Neuronal stem cell (in vitro differentiated cells): ENCODE results near the gene ARL10.

ENCODE experiments used
- DNase-seq: peaks from one replicate; pipeline ENCODE4 v3.0.0-alpha.2; 2013; ENCODE audit warnings: low spot score
- H2AFZ ChIP-seq: one replicate; pipeline ENCODE4 v1.6.1; 2013; ENCODE audit warnings: mild to moderate bottlenecking, low read length, inconsistent platforms
- H2AK5ac ChIP-seq: 2 replicates; pipeline ENCODE4 v1.6.1; 2013; ENCODE audit warnings: low read depth, mild to moderate bottlenecking, inconsistent platforms, low read length, moderate library complexity, mixed read lengths
- H2BK120ac ChIP-seq: 2 replicates; pipeline ENCODE4 v1.6.1; 2013; ENCODE audit warnings: low read depth, mild to moderate bottlenecking, inconsistent platforms, low read length, moderate library complexity, mixed read lengths
- H2BK12ac ChIP-seq: one replicate; pipeline ENCODE4 v1.6.1; 2013; ENCODE audit warnings: low read length, inconsistent platforms
- H2BK15ac ChIP-seq: 2 replicates; pipeline ENCODE4 v1.6.1; 2013; ENCODE audit warnings: mild to moderate bottlenecking, low read length, inconsistent platforms, mixed read lengths
- H2BK5ac ChIP-seq: one replicate; pipeline ENCODE4 v1.6.1; 2013; ENCODE audit warnings: inconsistent platforms, mild to moderate bottlenecking, low read length, moderate library complexity
- H3K14ac ChIP-seq: one replicate; pipeline ENCODE4 v1.6.1; 2013; ENCODE audit warnings: low read length, inconsistent platforms
- H3K18ac ChIP-seq: 2 replicates; pipeline ENCODE4 v1.6.1; 2013; ENCODE audit warnings: low read length, inconsistent platforms
- H3K23ac ChIP-seq: 2 replicates; pipeline ENCODE4 v1.6.1; 2013; ENCODE audit warnings: low read depth, mild to moderate bottlenecking, mixed read lengths, low read length, inconsistent platforms; ENCODE audit not compliant: poor library complexity
- H3K27ac ChIP-seq: replicated peaks from 3 replicates; pipeline ENCODE4 v1.5.1; 2013; ENCODE audit warnings: low read length, inconsistent platforms
- H3K27me3 ChIP-seq, 3 experiments: 2 replicates each; pipeline ENCODE4 v1.6.1; 2013; ENCODE audit warnings: low read length in 3 of 3, mild to moderate bottlenecking in 2 of 3, inconsistent platforms in 1 of 3, low read depth in 1 of 3, mixed read lengths in 1 of 3, moderate library complexity in 1 of 3; ENCODE audit not compliant: control insufficient read depth in 3 of 3, insufficient read depth in 3 of 3
- H3K36me3 ChIP-seq, 2 donors: replicated peaks in 1 of 2; 2 replicates each; pipeline ENCODE4 v1.6.1; 2013; ENCODE audit warnings: low read length in 2 of 2; ENCODE audit not compliant: control insufficient read depth in 2 of 2, insufficient read depth in 2 of 2
- H3K4ac ChIP-seq: 2 replicates; pipeline ENCODE4 v1.6.1; 2013; ENCODE audit warnings: inconsistent platforms, mild to moderate bottlenecking, low read length, moderate library complexity
- H3K4me1 ChIP-seq, 2 donors: 1 replicate in 1 of 2; 2 replicates in 1 of 2; pipeline ENCODE4 v1.6.1; 2013; ENCODE audit warnings: low read length in 2 of 2, low read depth in 1 of 2; ENCODE audit not compliant: control insufficient read depth in 2 of 2, insufficient read depth in 1 of 2
- H3K4me2 ChIP-seq: one replicate; pipeline ENCODE4 v1.6.1; 2013; ENCODE audit warnings: mild to moderate bottlenecking, low read length, inconsistent platforms; ENCODE audit not compliant: insufficient read depth, poor library complexity, severe bottlenecking
- H3K4me3 ChIP-seq, 2 donors: 2 replicates each; pipeline ENCODE4 v1.5.1; 2013; ENCODE audit warnings: low read length in 2 of 2, mild to moderate bottlenecking in 2 of 2, inconsistent platforms in 1 of 2, moderate library complexity in 1 of 2
- H3K79me1 ChIP-seq: one replicate; pipeline ENCODE4 v1.6.1; 2013; ENCODE audit warnings: low read depth, mild to moderate bottlenecking, inconsistent platforms, low read length, moderate library complexity
- H3K9ac ChIP-seq: one replicate; pipeline ENCODE4 v1.6.1; 2013; ENCODE audit warnings: mild to moderate bottlenecking, low read depth, low read length, inconsistent platforms; ENCODE audit not compliant: poor library complexity
- H3K9me3 ChIP-seq, 2 donors: replicated peaks in 1 of 2; 2 replicates each; pipeline versions ENCODE3 to v1.6.1; 2013; ENCODE audit warnings: low read length in 2 of 2, mild to moderate bottlenecking in 2 of 2, inconsistent platforms in 1 of 2, low read depth in 1 of 2, mixed read lengths in 1 of 2, moderate library complexity in 1 of 2; ENCODE audit not compliant: control insufficient read depth in 2 of 2, insufficient read depth in 1 of 2
- H4K8ac ChIP-seq: one replicate; pipeline ENCODE4 v1.6.1; 2013; ENCODE audit warnings: low read depth, mild to moderate bottlenecking, inconsistent platforms, low read length, moderate library complexity
- H4K91ac ChIP-seq: one replicate; pipeline ENCODE4 v1.6.1; 2013; ENCODE audit warnings: low read length, low read depth, mild to moderate bottlenecking, inconsistent platforms; ENCODE audit not compliant: poor library complexity
- WGBS, 2 donors: extraction: QIAGEN DNeasy Blood & Tissue Kit; methylation state at CpG; one replicate each; pipeline ENCODE4 v1.1.7; 2013; ENCODE audit warnings: missing lambda C conversion rate in 2 of 2, mixed read lengths in 1 of 2; ENCODE audit not compliant: insufficient read length in 2 of 2, insufficient replicate concordance in 1 of 2; ENCODE audit errors: extremely low coverage in 2 of 2; 5-methylcytosine and 5-hydroxymethylcytosine counted together

ARL10 gene

GRCh38 chr5:176341325-176342157 is 23.7 kb upstream of the ARL10 start:
- no peak for DNase-seq
- Histone ChIP-seq H3K79me1 (no peaks in the 10 kb centered on the region), H2BK12ac (no peak overlapping the region), H2BK5ac (no peak overlapping the region), H3K4ac (no peak overlapping the region), H2BK15ac (no peak overlapping the region), H3K27ac (no peak overlapping the region), H3K4me1 (no peaks in the 10 kb centered on the region), H3K4me3 (no peak overlapping the region), H3K27me3 (no peaks in the 10 kb centered on the region), H3K18ac (no peak overlapping the region), H3K14ac (no peak overlapping the region), H3K36me3 (peaks cover 13 to 92% of the 10 kb centered on the region in 2 donors), H3K9ac (no peak overlapping the region), H2AFZ (no peak overlapping the region), H2BK120ac (no peak overlapping the region), H3K23ac (no peak overlapping the region), H4K8ac (no peak overlapping the region), H3K9me3 (no peaks in the 10 kb centered on the region), H3K4me2 (no peak overlapping the region), H4K91ac (no peak overlapping the region), H2AK5ac (no peak overlapping the region)
- no CpG with 5 or more reads among the region's 2 CpGs for WGBS, 2 donors

GRCh38 chr5:176342158-176342483 is 23.2 kb upstream of the ARL10 start:
- Histone ChIP-seq H3K9me3 (no peaks in the 10 kb centered on the region), H2AK5ac (no peak overlapping the region), H3K27ac (no peak overlapping the region), H3K27me3 (no peaks in the 10 kb centered on the region), H3K79me1 (no peaks in the 10 kb centered on the region), H3K4me2 (no peak overlapping the region), H3K36me3 (peaks cover 16 to 92% of the 10 kb centered on the region in 2 donors), H3K4me3 (no peak overlapping the region), H4K8ac (no peak overlapping the region), H3K18ac (no peak overlapping the region), H2BK15ac (no peak overlapping the region), H3K9ac (no peak overlapping the region), H4K91ac (no peak overlapping the region), H3K4ac (no peak overlapping the region), H3K23ac (no peak overlapping the region), H2AFZ (no peak overlapping the region), H2BK5ac (no peak overlapping the region), H3K14ac (no peak overlapping the region), H2BK120ac (no peak overlapping the region), H3K4me1 (no peaks in the 10 kb centered on the region), H2BK12ac (no peak overlapping the region)
- WGBS, 2 donors = no CpG with 5 or more reads among the region's 1 CpG
- no peak for DNase-seq

GRCh38 chr5:176342766-176343458 is 22.4 kb upstream of the ARL10 start:
- Histone ChIP-seq H3K14ac (no peak overlapping the region), H3K27ac (no peak overlapping the region), H3K27me3 (no peaks in the 10 kb centered on the region), H4K8ac (no peak overlapping the region), H3K9me3 (no peaks in the 10 kb centered on the region), H3K9ac (no peak overlapping the region), H4K91ac (no peak overlapping the region), H3K4me1 (no peaks in the 10 kb centered on the region), H2AFZ (no peak overlapping the region), H3K4me2 (no peak overlapping the region), H3K23ac (no peak overlapping the region), H2AK5ac (no peak overlapping the region), H2BK120ac (no peak overlapping the region), H2BK5ac (no peak overlapping the region), H2BK12ac (no peak overlapping the region), H3K18ac (no peak overlapping the region), H3K79me1 (no peaks in the 10 kb centered on the region), H3K36me3 (peaks cover 14 to 92% of the 10 kb centered on the region in 2 donors), H3K4me3 (no peak overlapping the region), H3K4ac (no peak overlapping the region), H2BK15ac (no peak overlapping the region)
- WGBS, 2 donors = no CpG with 5 or more reads among the region's 2 CpGs
- DNase-seq = no peak

- H2BK5ac ChIP-seq = no peak overlapping the region
- no peak overlapping the region for H2AFZ ChIP-seq
- no peak overlapping the region for H3K9ac ChIP-seq
- no peaks in the 10 kb centered on the region for H3K9me3 ChIP-seq
- no peak overlapping the region for H3K4me3 ChIP-seq
- no peaks in the 10 kb centered on the region for H3K4me1 ChIP-seq
- WGBS, 2 donors = no CpG with 5 or more reads among the region's 8 CpGs
- no peak overlapping the region for H3K4me2 ChIP-seq
- H2BK15ac ChIP-seq = no peak overlapping the region
- DNase-seq = no peak
- no peak overlapping the region for H3K27ac ChIP-seq
- no peak overlapping the region for H4K91ac ChIP-seq
- H2BK12ac ChIP-seq = no peak overlapping the region
- no peak overlapping the region for H3K23ac ChIP-seq
- no peak overlapping the region for H2AK5ac ChIP-seq
- H4K8ac ChIP-seq = no peak overlapping the region
- H2BK120ac ChIP-seq = no peak overlapping the region
- peaks cover 43 to 99% of the 10 kb centered on the region in 2 donors for H3K36me3 ChIP-seq
- no peaks in the 10 kb centered on the region for H3K27me3 ChIP-seq
- peaks cover 14% of the 10 kb centered on the region for H3K79me1 ChIP-seq
- no peak overlapping the region for H3K18ac ChIP-seq
- no peak overlapping the region for H3K4ac ChIP-seq
- H3K14ac ChIP-seq = no peak overlapping the region
These were observed 14.9 kb upstream of the ARL10 start for GRCh38 chr5:176350416-176350815.
